ENCODE data around the gene AKAP14. TPM values are rescaled to one million over a fixed set of nuclear protein-coding genes. Genes with fewer than 3 reads are reported as not detected.

Gene AKAP14
- total RNA-seq: not detected

- Histone ChIP-seq H3K27me3 (replicated peaks; ENCODE audit: insufficient read depth) (no peaks in the 10 kb centered on the region), H3K27ac (no peak within 1 kb of the TSS), H3K36me3 (no peaks in the 10 kb centered on the region), H3K4me3 (no peak within 1 kb of the TSS), H3K9me3 (no peaks in the 10 kb centered on the region), H3K4me1 (ENCODE audit: control insufficient read depth in 1 of 2, low read depth in 2 of 2) (no peaks in the 10 kb centered on the region)
- ATAC-seq (ENCODE audit: insufficient number of reproducible peaks, low FRiP score, low read depth): no peak
- DNase-seq (ENCODE audit: low spot score): no peak
- TF ChIP-seq, protein P1, sequence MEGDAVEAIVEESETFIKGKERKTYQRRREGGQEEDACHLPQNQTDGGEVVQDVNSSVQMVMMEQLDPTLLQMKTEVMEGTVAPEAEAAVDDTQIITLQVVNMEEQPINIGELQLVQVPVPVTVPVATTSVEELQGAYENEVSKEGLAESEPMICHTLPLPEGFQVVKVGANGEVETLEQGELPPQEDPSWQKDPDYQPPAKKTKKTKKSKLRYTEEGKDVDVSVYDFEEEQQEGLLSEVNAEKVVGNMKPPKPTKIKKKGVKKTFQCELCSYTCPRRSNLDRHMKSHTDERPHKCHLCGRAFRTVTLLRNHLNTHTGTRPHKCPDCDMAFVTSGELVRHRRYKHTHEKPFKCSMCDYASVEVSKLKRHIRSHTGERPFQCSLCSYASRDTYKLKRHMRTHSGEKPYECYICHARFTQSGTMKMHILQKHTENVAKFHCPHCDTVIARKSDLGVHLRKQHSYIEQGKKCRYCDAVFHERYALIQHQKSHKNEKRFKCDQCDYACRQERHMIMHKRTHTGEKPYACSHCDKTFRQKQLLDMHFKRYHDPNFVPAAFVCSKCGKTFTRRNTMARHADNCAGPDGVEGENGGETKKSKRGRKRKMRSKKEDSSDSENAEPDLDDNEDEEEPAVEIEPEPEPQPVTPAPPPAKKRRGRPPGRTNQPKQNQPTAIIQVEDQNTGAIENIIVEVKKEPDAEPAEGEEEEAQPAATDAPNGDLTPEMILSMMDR (IDR thresholded peaks at IDR 0.05): no peak
Observed at GRCh38 chrX:119895843-119896326, at the start of gene AKAP14. AKAP14 (plus strand) TSS chrX:119895893; CDS start chrX:119903224, 7,331 bp downstream.

DNA sequence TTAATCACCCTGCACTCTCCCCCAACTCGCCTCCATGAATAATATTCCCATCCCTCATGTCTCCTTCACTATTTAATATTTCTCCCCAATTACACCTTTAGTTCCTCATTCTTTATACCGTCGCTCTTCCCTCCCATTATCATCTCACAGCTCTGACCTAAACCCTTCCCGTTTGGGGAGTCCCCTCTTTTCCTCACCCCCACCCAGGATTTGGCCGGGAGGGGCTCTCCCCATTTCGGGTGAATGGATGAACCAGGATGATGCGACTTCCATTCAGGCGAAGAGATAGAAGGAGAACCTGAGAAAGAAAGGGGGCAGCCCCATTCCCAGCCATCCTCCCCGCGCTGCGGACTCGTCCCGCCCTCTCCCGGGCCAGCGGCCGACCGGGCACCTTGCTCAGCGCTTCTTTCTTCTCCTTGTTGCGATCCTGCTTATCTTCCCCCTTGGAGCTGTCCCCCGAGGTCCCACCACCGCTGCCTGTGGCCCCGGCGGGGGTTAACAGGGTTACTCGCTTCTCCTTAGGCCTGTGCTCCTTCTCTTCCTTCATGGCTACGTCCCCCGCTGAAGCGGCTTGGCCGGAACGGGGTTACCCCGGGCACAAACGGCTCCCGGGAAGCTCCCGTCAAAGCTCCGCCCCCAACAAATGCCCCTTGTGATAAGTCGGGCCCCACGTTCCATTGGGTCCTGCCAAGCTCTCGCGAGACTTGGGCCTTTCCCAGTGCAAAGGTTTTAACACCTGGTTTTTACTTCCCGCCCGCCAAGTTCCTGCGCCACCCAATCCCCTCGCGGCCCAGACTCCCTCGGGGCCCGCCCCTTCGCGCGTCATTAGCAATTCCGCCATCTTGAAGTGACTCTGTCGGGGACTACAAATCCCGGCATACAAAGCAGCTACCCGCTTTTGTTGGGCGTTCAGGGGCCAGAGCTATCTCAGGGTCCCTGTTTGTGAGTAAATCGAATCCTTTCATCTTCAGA lies 43.0 kb upstream of the AKAP14 start, which contains the start of gene UPF3B:
TSS of gene UPF3B (minus strand) at position 582 of the 972 bp plus-strand sequence. CDS start at position 547, 35 bp downstream.
- Histone ChIP-seq H3K4me1 (ENCODE audit: control insufficient read depth in 1 of 2, low read depth in 2 of 2) (no peaks in the 10 kb centered on the region), H3K4me3 (peak within 1 kb of the TSS; percentile 88), H3K9me3 (no peaks in the 10 kb centered on the region), H3K27ac (peak within 1 kb of the TSS; percentile 78 to 87), H3K36me3 (no peaks in the 10 kb centered on the region), H3K27me3 (replicated peaks; ENCODE audit: insufficient read depth) (no peaks in the 10 kb centered on the region)
- TF ChIP-seq, protein P1 (IDR thresholded peaks at IDR 0.05): no peak
- DNase-seq (ENCODE audit: low spot score) (peak; percentile 91), ATAC-seq (ENCODE audit: insufficient number of reproducible peaks, low FRiP score, low read depth) (peak; percentile 99)

DNA sequence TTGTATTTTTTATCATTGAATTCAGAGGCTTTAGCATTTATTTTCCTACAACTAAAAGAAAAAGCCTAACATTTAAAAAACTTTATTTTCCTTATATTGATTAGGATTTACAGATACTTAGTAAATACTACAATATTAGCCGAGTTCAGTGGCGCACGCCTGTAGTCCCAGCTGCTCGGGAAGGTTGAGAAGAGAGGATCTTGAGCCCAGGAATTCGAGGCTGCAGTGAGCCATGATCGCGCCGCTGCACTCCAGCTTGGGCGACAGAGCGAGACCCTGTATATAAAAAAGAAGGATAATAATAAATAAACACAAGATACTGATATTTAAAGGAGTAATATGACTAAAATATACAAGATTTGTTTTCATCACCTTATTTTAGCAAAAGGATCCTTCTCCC lies 42.2 kb upstream of the AKAP14 start:
- DNase-seq (ENCODE audit: low spot score) (no peak), ATAC-seq (ENCODE audit: insufficient number of reproducible peaks, low FRiP score, low read depth) (no peak)
- Histone ChIP-seq H3K4me1 (ENCODE audit: control insufficient read depth in 1 of 2, low read depth in 2 of 2) (no peaks in the 10 kb centered on the region), H3K27ac (peak overlapping the region; percentile 61 to 87), H3K9me3 (no peaks in the 10 kb centered on the region), H3K36me3 (no peaks in the 10 kb centered on the region), H3K27me3 (replicated peaks; ENCODE audit: insufficient read depth) (no peaks in the 10 kb centered on the region), H3K4me3 (peak overlapping the region; percentile 88)
- TF ChIP-seq, protein P1 (IDR thresholded peaks at IDR 0.05): no peak

DNA sequence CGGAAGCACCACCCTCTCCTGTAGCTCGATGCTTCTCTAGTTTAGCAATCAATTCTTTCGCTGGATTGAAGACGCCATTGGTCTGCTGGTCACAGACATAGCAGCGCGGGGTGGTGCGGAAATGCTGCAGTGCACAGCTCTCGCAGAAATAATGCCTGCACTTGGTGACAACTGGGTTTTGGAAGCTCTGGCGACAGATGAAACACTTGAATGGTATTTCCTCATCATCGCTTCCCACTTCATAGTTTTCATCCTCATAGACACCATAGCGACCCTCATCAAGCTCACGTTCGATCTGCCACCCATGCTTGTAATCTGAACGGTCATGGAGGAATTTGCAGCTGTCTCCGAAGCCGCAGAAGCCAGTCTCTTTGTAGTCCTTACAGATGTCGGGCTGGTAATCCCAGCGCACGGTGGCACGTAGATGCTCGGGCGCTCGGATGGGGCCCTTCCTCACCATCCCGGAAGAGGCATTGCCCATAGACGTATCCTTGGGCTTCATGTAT lies 25.0 kb upstream of the AKAP14 start:
- H3K4me1 ChIP-seq (ENCODE audit: control insufficient read depth in 1 of 2, low read depth in 2 of 2): peaks cover 8 to 13% of the 10 kb centered on the region in 2 donors
- DNase-seq (ENCODE audit: low spot score) (no peak), ATAC-seq (ENCODE audit: insufficient number of reproducible peaks, low FRiP score, low read depth) (peak; percentile 28)
- H3K9me3 ChIP-seq: no peaks in the 10 kb centered on the region
- TF ChIP-seq, protein P1 (IDR thresholded peaks at IDR 0.05): no peak
- peak overlapping the region; percentile 84 for H3K4me3 ChIP-seq
- no peaks in the 10 kb centered on the region for H3K27me3 ChIP-seq (replicated peaks; ENCODE audit: insufficient read depth)
- no peaks in the 10 kb centered on the region for H3K36me3 ChIP-seq
- peak overlapping the region; percentile 89 to 94 for H3K27ac ChIP-seq

DNA sequence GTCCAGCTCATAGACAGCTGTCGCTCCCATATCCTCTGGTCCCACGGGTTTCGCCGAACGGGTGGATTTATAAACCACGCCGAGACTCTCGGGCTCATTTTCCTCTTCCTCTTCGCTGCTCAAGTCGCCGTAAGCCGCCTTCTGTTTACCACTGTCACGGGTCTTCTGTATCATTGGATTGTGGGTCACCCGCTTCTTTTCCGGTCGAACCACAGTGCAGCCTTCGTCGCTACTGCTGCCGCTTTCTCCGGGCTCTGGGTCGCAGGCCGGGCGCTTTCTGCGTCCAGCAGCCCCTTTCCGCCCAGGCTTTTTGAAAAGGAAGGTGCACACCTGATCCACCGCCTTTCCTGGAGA lies 24.5 kb upstream of the AKAP14 start:
- ATAC-seq (ENCODE audit: insufficient number of reproducible peaks, low FRiP score, low read depth) (peak; percentile 55), DNase-seq (ENCODE audit: low spot score) (no peak)
- TF ChIP-seq, protein P1 (IDR thresholded peaks at IDR 0.05): no peak
- peak overlapping the region; percentile 89 to 94 for H3K27ac ChIP-seq
- no peaks in the 10 kb centered on the region for H3K27me3 ChIP-seq (replicated peaks; ENCODE audit: insufficient read depth)
- no peaks in the 10 kb centered on the region for H3K9me3 ChIP-seq
- peak overlapping the region; percentile 84 for H3K4me3 ChIP-seq
- H3K36me3 ChIP-seq: no peaks in the 10 kb centered on the region
- peaks cover 8 to 13% of the 10 kb centered on the region in 2 donors for H3K4me1 ChIP-seq (ENCODE audit: control insufficient read depth in 1 of 2, low read depth in 2 of 2)

All from thoracic aorta (tissue), 2 donors.